Measurements from ENCODE around the gene RILPL2.
A peak's percentile ranks its signal among the peaks of the same experiment; 100 is the strongest.
"Not testable (repeated sequence)": the region's sequence is repeated elsewhere in the genome, so short reads cannot be mapped to it uniquely, and the experiment has no call there.

The RILPL2 gene

GRCh38 chr12:123401753-123402683, 34.5 kb downstream of the RILPL2 start:
- DNase-seq (ENCODE audit: low read depth): no peak

- DNase-seq (ENCODE audit: low read depth): no peak
Observed at GRCh38 chr12:123399255-123399617, 37.2 kb downstream of the RILPL2 start.

- no peak for DNase-seq (ENCODE audit: low read depth)
Observed at GRCh38 chr12:123398550-123399254, 37.8 kb downstream of the RILPL2 start.

GRCh38 chr12:123398177-123398549, 38.3 kb downstream of the RILPL2 start:
- no peak for DNase-seq (ENCODE audit: low read depth)

GRCh38 chr12:123397400-123397799, 39.1 kb downstream of the RILPL2 start:
- DNase-seq (ENCODE audit: low read depth): no peak

GRCh38 chr12:123396954-123397353, 39.5 kb downstream of the RILPL2 start:
- no peak for DNase-seq (ENCODE audit: low read depth)

- DNase-seq (ENCODE audit: low read depth): no peak
Observed at GRCh38 chr12:123396543-123396942, 39.9 kb downstream of the RILPL2 start.

GRCh38 chr12:123395236-123395635, 41.2 kb downstream of the RILPL2 start:
- DNase-seq (ENCODE audit: low read depth): no peak

- no peak for DNase-seq (ENCODE audit: low read depth)
Observed at GRCh38 chr12:123393747-123394146, 42.7 kb downstream of the RILPL2 start.

GRCh38 chr12:123391546-123392343, 44.7 kb downstream of the RILPL2 start:
- no peak for DNase-seq (ENCODE audit: low read depth)

- no peak for DNase-seq (ENCODE audit: low read depth)
Observed at GRCh38 chr12:123390498-123391426, 45.7 kb downstream of the RILPL2 start.

GRCh38 chr12:123389560-123390351, 46.7 kb downstream of the RILPL2 start:
- no peak for DNase-seq (ENCODE audit: low read depth)

GRCh38 chr12:123388951-123389559, 47.4 kb downstream of the RILPL2 start:
- no peak for DNase-seq (ENCODE audit: low read depth)

GRCh38 chr12:123388177-123388950, 48.1 kb downstream of the RILPL2 start:
- DNase-seq (ENCODE audit: low read depth): peak; percentile 51

GRCh38 chr12:123387508-123388176, 48.8 kb downstream of the RILPL2 start:
- no peak for DNase-seq (ENCODE audit: low read depth)

- not testable (repeated sequence) for DNase-seq (ENCODE audit: low read depth)
Observed at GRCh38 chr12:123385536-123385935, 50.9 kb downstream of the RILPL2 start.

GRCh38 chr12:123384994-123385376, 51.5 kb downstream of the RILPL2 start:
- no peak for DNase-seq (ENCODE audit: low read depth)

GRCh38 chr12:123384318-123384993, 52.0 kb downstream of the RILPL2 start:
- no peak for DNase-seq (ENCODE audit: low read depth)
